ENCODE data around the gene SBF2. TPM values are rescaled to one million over a fixed set of nuclear protein-coding genes. Genes with fewer than 3 reads are reported as not detected.

The SBF2 gene
- total and polyA plus RNA-seq, 2 donors (not counting 3 experiments of a cell fraction or from before 2014, with no cell fraction given) = 15.4 to 42.4 TPM

DNA sequence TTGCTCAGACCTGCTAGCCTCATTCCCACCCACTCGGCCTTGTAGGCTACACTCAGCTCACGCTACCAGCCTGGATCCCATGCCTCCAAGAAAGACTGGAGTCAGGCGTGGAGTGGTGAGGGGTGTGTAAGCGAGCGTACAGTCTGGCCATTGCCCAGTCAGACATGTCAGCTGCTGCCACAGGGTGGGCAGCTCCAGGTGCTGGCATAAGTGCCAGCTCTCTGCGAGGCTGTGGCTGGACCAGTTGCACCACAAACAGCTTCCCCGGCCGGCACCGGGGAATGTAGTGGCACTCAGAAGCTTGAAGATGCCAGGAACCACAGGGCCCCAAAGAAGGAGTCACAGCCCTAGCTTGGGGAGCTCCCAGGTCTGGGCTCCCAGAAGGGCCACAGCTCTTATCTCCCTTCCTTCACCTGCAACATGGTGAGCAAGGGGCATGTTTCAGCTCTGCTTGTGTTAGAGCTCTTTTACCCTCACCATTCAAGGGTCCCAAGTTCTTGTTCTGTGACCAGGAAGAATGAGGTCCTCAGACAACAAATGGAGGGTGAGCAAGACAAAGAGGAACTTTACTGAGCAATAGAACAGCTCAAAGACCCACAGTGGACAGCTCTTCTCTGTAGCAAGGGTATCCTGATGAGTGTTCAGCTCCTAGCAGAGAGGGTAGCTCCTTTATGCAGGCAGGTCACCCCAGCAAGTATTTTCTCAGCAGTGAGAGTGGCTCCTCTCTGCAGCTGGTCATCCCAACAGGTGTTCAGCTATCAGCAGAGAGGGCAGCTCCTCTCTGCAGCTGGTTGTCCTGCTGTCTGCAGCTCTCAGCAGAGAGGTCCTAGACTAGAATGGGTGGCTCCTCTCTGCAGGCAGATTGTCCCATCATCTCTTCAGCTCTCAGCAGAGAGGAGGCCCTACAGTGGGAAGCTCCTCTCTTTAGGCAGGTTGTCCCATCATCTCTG, 6.0 kb downstream of the SBF2 start:
- no peaks in the 10 kb centered on the region for H4K20me1 ChIP-seq (replicated peaks; ENCODE audit: control insufficient read depth, extremely low read depth, insufficient read depth, low read length)
- no peaks in the 10 kb centered on the region for H3K9me1 ChIP-seq (replicated peaks; ENCODE audit: control insufficient read depth, extremely low read depth, insufficient read depth, low read length)
- ChIA-PET POLR2A (interaction anchor here (1.5 kb wide), 1 partner anchor 17 kb away, joined by 7 read pairs; the partner anchor contains the start of gene ADM), CTCF (interaction anchor here (0.7 to 1.3 kb wide), 3 partner anchors 10 to 100 kb away, joined by 3 to 4 read pairs (median 4); no protein-coding TSS in a partner anchor)
- DNase-seq (ENCODE audit: low read depth, low spot score) (no peak), FAIRE-seq (no peak)
- no peaks in the 10 kb centered on the region for H3K9me3 ChIP-seq (replicated peaks; ENCODE audit: control insufficient read depth, insufficient read depth, low read length)
- BruUV-seq (replicated peaks) = no TSS peak
- H2AFZ ChIP-seq (ENCODE audit: low read depth, low read length) = no peak overlapping the region
- H3K4me1 ChIP-seq (ENCODE audit: control insufficient read depth, extremely low read depth, insufficient read depth, low read length) = peaks cover 14% of the 10 kb centered on the region
- intact Hi-C loops (cut with micrococcal nuclease) = no loop called here
- H3K36me3 ChIP-seq (ENCODE audit: control insufficient read depth in 2 of 2, extremely low read depth in 1 of 2, insufficient read depth in 2 of 2, low read length in 2 of 2) = peaks cover 0 to 2% of the 10 kb centered on the region in 2 experiments
- H3K4me3 ChIP-seq (replicated peaks in 1 of 3; ENCODE audit: insufficient read depth in 1 of 3, low read depth in 1 of 3, low read length in 3 of 3) = no peak overlapping the region
- no peak overlapping the region for H3K9ac ChIP-seq (replicated peaks; ENCODE audit: extremely low read depth, insufficient read depth, low read length)
- no peak overlapping the region for H3K27ac ChIP-seq (ENCODE audit: insufficient read depth, low read depth, low read length)
- no peak for TF ChIP-seq MYC (IDR thresholded peaks at IDR 0.05; ENCODE audit: low read depth, low read length)
- no peak for TF ChIP-seq JUN (IDR thresholded peaks at IDR 0.05; ENCODE audit: borderline replicate concordance, insufficient read depth, insufficient read length, low read depth)
- no peak for TF ChIP-seq GATA2 (IDR thresholded peaks at IDR 0.05; ENCODE audit: insufficient read depth, insufficient read length, low read depth, low read length)
- no peak overlapping the region for H3K4me2 ChIP-seq (ENCODE audit: insufficient read depth, low read length)
- no peaks in the 10 kb centered on the region for H3K27me3 ChIP-seq (ENCODE audit: control insufficient read depth in 2 of 2, insufficient read depth in 2 of 2, low read length in 2 of 2)
- H3K79me2 ChIP-seq (ENCODE audit: control insufficient read depth, insufficient read depth, low read length) = peaks cover 82% of the 10 kb centered on the region
- dilution Hi-C loops (cut with MboI; ENCODE audit: extremely low pct_ligation_motif_present, low sequenced_read_pairs) = no loop called here

DNA sequence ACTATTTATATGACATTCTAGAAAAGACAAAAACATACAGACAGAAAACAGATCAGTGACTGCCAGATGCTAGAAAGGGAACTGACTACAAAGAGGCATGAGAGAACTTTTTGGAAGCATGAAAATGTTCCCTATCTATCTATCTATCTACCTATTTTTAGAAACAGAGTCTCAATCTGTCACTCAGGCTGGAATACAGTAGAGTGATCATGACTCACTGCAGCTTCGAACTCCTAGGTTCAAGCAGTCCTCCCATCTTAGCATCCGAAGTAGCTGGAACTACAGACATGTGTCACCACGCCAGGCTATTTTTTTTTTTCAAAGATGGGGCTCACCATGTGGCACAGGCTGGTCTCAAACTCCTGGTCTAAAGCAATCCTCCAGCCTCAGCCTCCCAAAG, 6.9 kb downstream of the SBF2 start:
- Histone ChIP-seq H3K9me3 (replicated peaks; ENCODE audit: control insufficient read depth, insufficient read depth, low read length) (no peaks in the 10 kb centered on the region), H3K27me3 (ENCODE audit: control insufficient read depth in 2 of 2, insufficient read depth in 2 of 2, low read length in 2 of 2) (no peaks in the 10 kb centered on the region), H2AFZ (ENCODE audit: low read depth, low read length) (no peak overlapping the region), H3K9me1 (replicated peaks; ENCODE audit: control insufficient read depth, extremely low read depth, insufficient read depth, low read length) (no peaks in the 10 kb centered on the region), H3K36me3 (ENCODE audit: control insufficient read depth in 2 of 2, extremely low read depth in 1 of 2, insufficient read depth in 2 of 2, low read length in 2 of 2) (peaks cover 0 to 2% of the 10 kb centered on the region in 2 experiments), H3K27ac (ENCODE audit: insufficient read depth, low read depth, low read length) (no peak overlapping the region), H3K4me2 (ENCODE audit: insufficient read depth, low read length) (no peak overlapping the region), H4K20me1 (replicated peaks; ENCODE audit: control insufficient read depth, extremely low read depth, insufficient read depth, low read length) (no peaks in the 10 kb centered on the region), H3K79me2 (ENCODE audit: control insufficient read depth, insufficient read depth, low read length) (peaks cover 82% of the 10 kb centered on the region), H3K4me1 (ENCODE audit: control insufficient read depth, extremely low read depth, insufficient read depth, low read length) (peaks cover 6% of the 10 kb centered on the region), H3K4me3 (replicated peaks in 1 of 3; ENCODE audit: insufficient read depth in 1 of 3, low read depth in 1 of 3, low read length in 3 of 3) (no peak overlapping the region), H3K9ac (replicated peaks; ENCODE audit: extremely low read depth, insufficient read depth, low read length) (no peak overlapping the region)
- BruUV-seq (replicated peaks) = no TSS peak
- intact Hi-C loops (cut with micrococcal nuclease) (no loop called here), dilution Hi-C loops (cut with MboI; ENCODE audit: extremely low pct_ligation_motif_present, low sequenced_read_pairs) (no loop called here)
- ChIA-PET POLR2A (no interaction called here), CTCF (interaction anchor here (0.7 to 1.3 kb wide), 3 partner anchors 9 to 100 kb away, joined by 3 to 4 read pairs (median 3); no protein-coding TSS in a partner anchor)
- TF ChIP-seq JUN (IDR thresholded peaks at IDR 0.05; ENCODE audit: borderline replicate concordance, insufficient read depth, insufficient read length, low read depth) = no peak
- TF ChIP-seq MYC (IDR thresholded peaks at IDR 0.05; ENCODE audit: low read depth, low read length) = no peak
- TF ChIP-seq FOS (IDR thresholded peaks at IDR 0.05; ENCODE audit: borderline replicate concordance, insufficient read depth, low read length) = no peak
- TF ChIP-seq POLR2AphosphoS5 (IDR thresholded peaks at IDR 0.05; ENCODE audit: insufficient read depth, low read depth, low read length) = no peak
- TF ChIP-seq, protein P1, sequence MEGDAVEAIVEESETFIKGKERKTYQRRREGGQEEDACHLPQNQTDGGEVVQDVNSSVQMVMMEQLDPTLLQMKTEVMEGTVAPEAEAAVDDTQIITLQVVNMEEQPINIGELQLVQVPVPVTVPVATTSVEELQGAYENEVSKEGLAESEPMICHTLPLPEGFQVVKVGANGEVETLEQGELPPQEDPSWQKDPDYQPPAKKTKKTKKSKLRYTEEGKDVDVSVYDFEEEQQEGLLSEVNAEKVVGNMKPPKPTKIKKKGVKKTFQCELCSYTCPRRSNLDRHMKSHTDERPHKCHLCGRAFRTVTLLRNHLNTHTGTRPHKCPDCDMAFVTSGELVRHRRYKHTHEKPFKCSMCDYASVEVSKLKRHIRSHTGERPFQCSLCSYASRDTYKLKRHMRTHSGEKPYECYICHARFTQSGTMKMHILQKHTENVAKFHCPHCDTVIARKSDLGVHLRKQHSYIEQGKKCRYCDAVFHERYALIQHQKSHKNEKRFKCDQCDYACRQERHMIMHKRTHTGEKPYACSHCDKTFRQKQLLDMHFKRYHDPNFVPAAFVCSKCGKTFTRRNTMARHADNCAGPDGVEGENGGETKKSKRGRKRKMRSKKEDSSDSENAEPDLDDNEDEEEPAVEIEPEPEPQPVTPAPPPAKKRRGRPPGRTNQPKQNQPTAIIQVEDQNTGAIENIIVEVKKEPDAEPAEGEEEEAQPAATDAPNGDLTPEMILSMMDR (IDR thresholded peaks at IDR 0.05; ENCODE audit: extremely low read depth in 1 of 2, insufficient read depth in 1 of 2, low read depth in 1 of 2, low read length in 2 of 2) = no peak
- no peak for TF ChIP-seq GATA2 (IDR thresholded peaks at IDR 0.05; ENCODE audit: insufficient read depth, insufficient read length, low read depth, low read length)
- TF ChIP-seq, protein P2, sequence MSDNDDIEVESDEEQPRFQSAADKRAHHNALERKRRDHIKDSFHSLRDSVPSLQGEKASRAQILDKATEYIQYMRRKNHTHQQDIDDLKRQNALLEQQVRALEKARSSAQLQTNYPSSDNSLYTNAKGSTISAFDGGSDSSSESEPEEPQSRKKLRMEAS (IDR thresholded peaks at IDR 0.05; ENCODE audit: insufficient read depth, insufficient read length) = no peak
- TF ChIP-seq POLR2A (IDR thresholded peaks at IDR 0.05; ENCODE audit: low read depth, low read length) = no peak
- no peak for TF ChIP-seq EZH2 (IDR thresholded peaks at IDR 0.05; ENCODE audit: borderline replicate concordance, low read depth, low read length, severe bottlenecking)
- FAIRE-seq = no peak
- DNase-seq (ENCODE audit: low read depth, low spot score) = no peak
